ENCODE results near the gene TAX1BP1.

TAX1BP1 gene

GRCh38 chr7:27756298-27756697, 16.3 kb downstream of the TAX1BP1 start:
- DNase-seq (ENCODE audit: low read depth) = no peak
- TF ChIP-seq, protein P1, sequence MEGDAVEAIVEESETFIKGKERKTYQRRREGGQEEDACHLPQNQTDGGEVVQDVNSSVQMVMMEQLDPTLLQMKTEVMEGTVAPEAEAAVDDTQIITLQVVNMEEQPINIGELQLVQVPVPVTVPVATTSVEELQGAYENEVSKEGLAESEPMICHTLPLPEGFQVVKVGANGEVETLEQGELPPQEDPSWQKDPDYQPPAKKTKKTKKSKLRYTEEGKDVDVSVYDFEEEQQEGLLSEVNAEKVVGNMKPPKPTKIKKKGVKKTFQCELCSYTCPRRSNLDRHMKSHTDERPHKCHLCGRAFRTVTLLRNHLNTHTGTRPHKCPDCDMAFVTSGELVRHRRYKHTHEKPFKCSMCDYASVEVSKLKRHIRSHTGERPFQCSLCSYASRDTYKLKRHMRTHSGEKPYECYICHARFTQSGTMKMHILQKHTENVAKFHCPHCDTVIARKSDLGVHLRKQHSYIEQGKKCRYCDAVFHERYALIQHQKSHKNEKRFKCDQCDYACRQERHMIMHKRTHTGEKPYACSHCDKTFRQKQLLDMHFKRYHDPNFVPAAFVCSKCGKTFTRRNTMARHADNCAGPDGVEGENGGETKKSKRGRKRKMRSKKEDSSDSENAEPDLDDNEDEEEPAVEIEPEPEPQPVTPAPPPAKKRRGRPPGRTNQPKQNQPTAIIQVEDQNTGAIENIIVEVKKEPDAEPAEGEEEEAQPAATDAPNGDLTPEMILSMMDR (IDR thresholded peaks at IDR 0.05; ENCODE audit: control insufficient read depth, insufficient read depth, low read depth, low read length, missing control alignments) = no peak
- no peak overlapping the region for H3K4me3 ChIP-seq (ENCODE audit: control insufficient read depth, low read depth, low read length)

DNA sequence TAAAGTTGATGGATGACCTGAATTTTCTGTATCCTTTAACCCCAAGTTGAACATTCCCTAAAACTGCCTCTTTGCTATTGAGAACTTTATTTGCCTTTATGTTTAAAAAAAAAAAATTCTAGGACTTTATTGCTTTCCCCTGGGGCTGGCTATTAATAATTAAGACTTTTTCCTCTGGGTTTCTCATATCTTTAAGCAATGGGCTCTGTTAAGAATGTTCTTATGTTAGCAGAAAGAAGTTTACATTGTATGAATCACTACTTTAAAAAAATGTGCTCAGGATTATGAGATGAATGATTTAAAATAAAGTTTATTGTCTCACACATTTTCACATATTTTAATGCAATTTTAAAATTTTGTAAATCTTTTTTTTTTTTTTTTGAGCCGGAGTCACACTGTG, 19.5 kb downstream of the TAX1BP1 start:
- DNase-seq (ENCODE audit: low read depth) = no peak
- TF ChIP-seq, protein P1 (IDR thresholded peaks at IDR 0.05; ENCODE audit: control insufficient read depth, insufficient read depth, low read depth, low read length, missing control alignments) = no peak
- no peak overlapping the region for H3K4me3 ChIP-seq (ENCODE audit: control insufficient read depth, low read depth, low read length)

GRCh38 chr7:27762062-27762461, 22.1 kb downstream of the TAX1BP1 start:
- H3K4me3 ChIP-seq (ENCODE audit: control insufficient read depth, low read depth, low read length) = no peak overlapping the region
- TF ChIP-seq, protein P1 (IDR thresholded peaks at IDR 0.05; ENCODE audit: control insufficient read depth, insufficient read depth, low read depth, low read length, missing control alignments) = no peak
- DNase-seq (ENCODE audit: low read depth) = no peak

GRCh38 chr7:27763983-27764508, 24.1 kb downstream of the TAX1BP1 start:
- TF ChIP-seq, protein P1 (IDR thresholded peaks at IDR 0.05; ENCODE audit: control insufficient read depth, insufficient read depth, low read depth, low read length, missing control alignments) = no peak
- DNase-seq (ENCODE audit: low read depth) = no peak
- no peak overlapping the region for H3K4me3 ChIP-seq (ENCODE audit: control insufficient read depth, low read depth, low read length)

DNA sequence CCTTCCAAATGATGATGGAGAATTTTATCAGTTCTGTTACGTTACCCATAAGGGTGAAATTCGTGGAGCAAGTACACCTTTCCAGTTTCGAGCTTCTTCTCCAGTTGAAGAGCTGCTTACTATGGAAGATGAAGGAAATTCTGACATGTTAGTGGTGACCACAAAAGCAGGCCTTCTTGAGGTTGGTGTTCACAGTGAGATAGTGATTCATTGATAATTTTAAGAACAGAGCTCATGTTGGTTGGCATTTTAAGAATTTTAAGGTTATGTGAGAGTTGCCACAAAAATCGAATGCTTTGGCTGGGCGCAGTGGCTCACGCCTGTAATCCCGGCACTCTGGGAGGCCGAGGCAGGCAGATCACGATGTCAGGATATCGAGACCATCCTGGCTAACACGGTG, 25.9 kb downstream of the TAX1BP1 start:
- DNase-seq (ENCODE audit: low read depth) = no peak

DNA sequence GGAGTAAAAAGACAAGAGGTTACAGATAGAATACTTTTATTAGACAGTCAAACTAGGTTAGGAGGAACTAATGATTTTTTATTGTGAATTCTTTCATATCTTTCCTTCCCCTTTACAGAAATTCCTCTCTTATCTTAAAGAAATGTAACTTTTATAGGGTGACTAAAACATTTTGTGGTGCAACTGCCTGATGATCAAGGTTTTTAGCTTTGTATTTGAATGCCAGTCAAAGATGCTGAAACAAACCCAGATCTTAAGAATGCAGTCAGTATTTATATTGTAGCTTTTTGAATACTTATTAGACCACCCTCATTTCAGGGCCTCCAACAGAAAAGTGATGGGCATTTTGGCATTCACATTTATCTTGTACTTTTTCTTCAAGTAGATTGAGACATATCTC, 27.4 kb downstream of the TAX1BP1 start:
- TF ChIP-seq, protein P1 (IDR thresholded peaks at IDR 0.05; ENCODE audit: control insufficient read depth, insufficient read depth, low read depth, low read length, missing control alignments) = no peak
- no peak overlapping the region for H3K4me3 ChIP-seq (ENCODE audit: control insufficient read depth, low read depth, low read length)
- DNase-seq (ENCODE audit: low read depth) = peak; percentile 59

More for the DNA sequence above, 25.9 kb downstream of the TAX1BP1 start:
- TF ChIP-seq, protein P1 (IDR thresholded peaks at IDR 0.05; ENCODE audit: control insufficient read depth, insufficient read depth, low read depth, low read length, missing control alignments) = no peak
- H3K4me3 ChIP-seq (ENCODE audit: control insufficient read depth, low read depth, low read length) = no peak overlapping the region

DNA sequence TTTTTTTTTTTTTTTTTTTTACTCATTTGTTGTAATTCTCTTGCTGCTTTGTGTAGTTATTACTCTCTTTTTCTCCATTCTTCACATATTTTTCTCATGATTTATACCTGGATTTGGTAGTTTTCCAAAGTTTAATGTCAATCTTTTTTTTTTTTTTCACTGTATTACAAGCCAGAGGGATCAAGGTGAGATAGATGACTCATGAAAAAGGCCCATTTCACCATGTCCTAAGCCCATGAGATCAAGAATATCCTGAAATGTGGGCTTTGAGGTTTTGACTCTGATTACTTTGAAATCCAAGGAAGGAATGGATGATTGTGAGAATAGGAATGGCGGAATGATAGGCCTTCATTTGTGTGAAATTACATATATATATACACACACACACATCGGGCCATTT, 31.1 kb downstream of the TAX1BP1 start:
- DNase-seq (ENCODE audit: low read depth) = no peak
- TF ChIP-seq, protein P1 (IDR thresholded peaks at IDR 0.05; ENCODE audit: control insufficient read depth, insufficient read depth, low read depth, low read length, missing control alignments) = no peak
- H3K4me3 ChIP-seq (ENCODE audit: control insufficient read depth, low read depth, low read length) = no peak overlapping the region
